H1 (cell line): ENCODE measurements around the gene MED31. TPM values are rescaled to one million over a fixed set of nuclear protein-coding genes. Genes with fewer than 3 reads are reported as not detected.

Experiments
- CTCF ChIA-PET: fragments of 300-600 bp; sonication (Branson Sonifier 250); formaldehyde crosslinking; loops from one replicate; lab custom pipeline; 2021; ENCODE audit not compliant: partially characterized antibody; lab: Charles Lee
- POLR2A ChIA-PET: fragments of 300-600 bp; sonication (Branson Sonifier 250); formaldehyde crosslinking; loops from one replicate; lab custom pipeline; 2021; ENCODE audit warnings: inconsistent platforms; ENCODE audit not compliant: partially characterized antibody; lab: Charles Lee
- DNase-seq, 2 experiments: peaks; one replicate each; pipeline versions ENCODE4 v3.0.0 to v3.0.0-alpha.2; 2010 to 2022; ENCODE audit warnings: low spot score in 2 of 2, low read depth in 1 of 2, mixed read lengths in 1 of 2
- FAIRE-seq: peaks from 2 replicates; lab custom pipeline; 2011; peaks lifted over from hg19 to GRCh38; lab: Jason Lieb, UNC
- H2AFZ ChIP-seq: 2 replicates; pipeline ENCODE4 v1.8.1; 2012; ENCODE audit warnings: low read length, inconsistent platforms
- H2AK5ac ChIP-seq: 2 replicates; pipeline ENCODE4 v1.6.1; 2013; ENCODE audit warnings: low read depth, low read length
- H2BK120ac ChIP-seq: replicated peaks from 2 replicates; pipeline ENCODE3; 2013; ENCODE audit warnings: low read depth, low read length, inconsistent platforms
- H2BK12ac ChIP-seq: 2 replicates; pipeline ENCODE4 v1.6.1; 2013; ENCODE audit warnings: low read depth, low read length
- H2BK15ac ChIP-seq: 2 replicates; pipeline ENCODE4 v1.6.1; 2013; ENCODE audit warnings: low read length
- H2BK20ac ChIP-seq: 2 replicates; pipeline ENCODE4 v1.6.1; 2013; ENCODE audit warnings: low read length
- H2BK5ac ChIP-seq: 2 replicates; pipeline ENCODE4 v1.6.1; 2013; ENCODE audit warnings: low read depth, low read length
- H3K14ac ChIP-seq: 2 replicates; pipeline ENCODE4 v1.6.1; 2013; ENCODE audit warnings: inconsistent platforms; ENCODE audit not compliant: insufficient read length
- H3K18ac ChIP-seq: 2 replicates; pipeline ENCODE4 v1.6.1; 2013; ENCODE audit warnings: low read length; ENCODE audit errors: extremely low read depth
- H3K23ac ChIP-seq: 2 replicates; pipeline ENCODE4 v1.6.1; 2013; ENCODE audit warnings: inconsistent platforms; ENCODE audit not compliant: insufficient read length
- H3K23me2 ChIP-seq: 2 replicates; pipeline ENCODE4 v1.6.1; 2013; ENCODE audit warnings: low read depth, low read length
- H3K27ac ChIP-seq: 2 replicates; pipeline ENCODE4 v1.6.1; 2011; ENCODE audit warnings: low read depth, low read length, inconsistent platforms
- H3K27me3 ChIP-seq, 4 experiments: replicated peaks in 1 of 4; 1 replicate in 1 of 4; 2 replicates in 3 of 4; pipeline versions ENCODE4 v1.6.1 to v1.8.1; 2011 to 2013; ENCODE audit warnings: low read length in 3 of 4, mild to moderate bottlenecking in 3 of 4, inconsistent platforms in 2 of 4, mixed read lengths in 2 of 4, moderate library complexity in 1 of 4; ENCODE audit not compliant: control insufficient read depth in 3 of 4, insufficient read depth in 3 of 4; ENCODE audit errors: extremely low read depth in 1 of 4
- H3K36me3 ChIP-seq, 4 experiments: 2 replicates each; pipeline versions ENCODE4 v1.6.1 to v1.8.1; 2011 to 2013; ENCODE audit warnings: mild to moderate bottlenecking in 4 of 4, low read length in 3 of 4, moderate library complexity in 2 of 4, control low read depth in 1 of 4, inconsistent platforms in 1 of 4; ENCODE audit not compliant: insufficient read depth in 4 of 4, control insufficient read depth in 2 of 4
- H3K4ac ChIP-seq: replicated peaks from 2 replicates; pipeline ENCODE3; 2013; ENCODE audit warnings: low read length, low read depth, mixed read lengths, inconsistent platforms; ENCODE audit not compliant: insufficient read length
- H3K4me1 ChIP-seq, 4 experiments: replicated peaks in 1 of 4; 1 replicate in 1 of 4; 2 replicates in 3 of 4; pipeline versions ENCODE4 v1.6.1 to v1.8.1; 2011 to 2013; ENCODE audit warnings: low read length in 3 of 4, inconsistent platforms in 2 of 4, mixed read lengths in 1 of 4; ENCODE audit not compliant: insufficient read depth in 4 of 4, control insufficient read depth in 3 of 4
- H3K4me2 ChIP-seq, 2 experiments: 2 replicates each; pipeline versions ENCODE4 v1.6.1 to v1.8.1; 2011 to 2013; ENCODE audit warnings: low read depth in 2 of 2, low read length in 2 of 2, control low read depth in 1 of 2, inconsistent platforms in 1 of 2, mild to moderate bottlenecking in 1 of 2; ENCODE audit not compliant: insufficient read depth in 1 of 2
- H3K4me3 ChIP-seq, 4 experiments: fragments of 200-600, 300-600 bp in 1 of 4; sonication (generic), shearing (Covaris generic), sonication (Bioruptor Twin) in 1 of 4; 2 replicates each; pipeline versions ENCODE4 v1.5.1 to v1.8.1; 2011 to 2016; ENCODE audit warnings: low read length in 4 of 4, low read depth in 3 of 4, control low read depth in 2 of 4, inconsistent platforms in 2 of 4, mild to moderate bottlenecking in 2 of 4, mixed read lengths in 1 of 4, moderate library complexity in 1 of 4; ENCODE audit not compliant: insufficient read depth in 2 of 4; ENCODE audit errors: extremely low read depth in 1 of 4
- H3K56ac ChIP-seq: replicated peaks from 2 replicates; pipeline ENCODE3; 2013; ENCODE audit warnings: low read depth, mild to moderate bottlenecking, mixed read lengths, low read length, inconsistent platforms; ENCODE audit not compliant: insufficient read length
- H3K79me1 ChIP-seq: 2 replicates; pipeline ENCODE4 v1.6.1; 2013; ENCODE audit warnings: low read depth, low read length, control low read depth
- H3K79me2 ChIP-seq, 2 experiments: 2 replicates each; pipeline versions ENCODE4 v1.6.1 to v1.8.1; 2012 to 2013; ENCODE audit warnings: low read length in 2 of 2, mild to moderate bottlenecking in 2 of 2, inconsistent platforms in 1 of 2; ENCODE audit not compliant: insufficient read depth in 2 of 2, control insufficient read depth in 1 of 2
- H3K9ac ChIP-seq, 4 experiments: replicated peaks in 1 of 4; 1 replicate in 1 of 4; 2 replicates in 3 of 4; pipeline versions ENCODE4 v1.6.1 to v1.8.1; 2011 to 2013; ENCODE audit warnings: low read depth in 3 of 4, low read length in 3 of 4, control low read depth in 2 of 4, mild to moderate bottlenecking in 2 of 4, moderate library complexity in 2 of 4, inconsistent platforms in 1 of 4; ENCODE audit errors: extremely low read depth in 1 of 4
- H3K9me3 ChIP-seq, 2 experiments: 2 replicates each; pipeline versions ENCODE4 v1.6.1 to v1.8.1; 2012 to 2013; ENCODE audit warnings: mild to moderate bottlenecking in 2 of 2, moderate library complexity in 2 of 2, control low read depth in 1 of 2, inconsistent platforms in 1 of 2, low read depth in 1 of 2, low read length in 1 of 2, mixed read lengths in 1 of 2; ENCODE audit not compliant: insufficient read depth in 2 of 2
- H4K20me1 ChIP-seq, 2 experiments: replicated peaks in 1 of 2; 2 replicates each; pipeline versions ENCODE3 to v1.8.1; 2011 to 2013; ENCODE audit warnings: inconsistent platforms in 2 of 2, low read length in 2 of 2, mild to moderate bottlenecking in 1 of 2; ENCODE audit not compliant: insufficient read depth in 2 of 2, control insufficient read depth in 1 of 2
- H4K5ac ChIP-seq: 2 replicates; pipeline ENCODE4 v1.6.1; 2013; ENCODE audit warnings: low read length, low read depth, mixed read lengths, inconsistent platforms; ENCODE audit not compliant: insufficient read length
- H4K8ac ChIP-seq: 2 replicates; pipeline ENCODE4 v1.8.0; 2013; ENCODE audit warnings: mild to moderate bottlenecking, moderate library complexity, low read length, inconsistent platforms; ENCODE audit not compliant: insufficient read depth; ENCODE audit errors: extremely low read depth
- H4K91ac ChIP-seq: replicated peaks from 2 replicates; pipeline ENCODE3; 2013; ENCODE audit warnings: low read length, mixed read lengths, inconsistent platforms; ENCODE audit not compliant: insufficient read length
- BCL11A ChIP-seq, 2 experiments: IDR thresholded peaks; one replicate each; pipeline ENCODE4 v1.6.1; 2011; ENCODE audit warnings: low read depth in 2 of 2, low read length in 2 of 2, mild to moderate bottlenecking in 2 of 2
- CBX8 ChIP-seq: fragments of 300-800, 300-1000 bp; sonication (generic); IDR thresholded peaks from 2 replicates; pipeline ENCODE4 v1.7.1; 2016; ENCODE audit warnings: low read depth, low read length, borderline replicate concordance
- EGR1 ChIP-seq: IDR thresholded peaks from 2 replicates; pipeline ENCODE4 v1.6.1; 2011; ENCODE audit warnings: low read depth, low read length, borderline replicate concordance
- EP300 ChIP-seq, 2 experiments: IDR thresholded peaks; 1 replicate in 1 of 2; 2 replicates in 1 of 2; pipeline ENCODE4 v1.6.1; 2011 to 2012; ENCODE audit warnings: low read depth in 2 of 2, low read length in 2 of 2, mild to moderate bottlenecking in 2 of 2, borderline replicate concordance in 1 of 2, inconsistent platforms in 1 of 2, moderate library complexity in 1 of 2
- EZH2 ChIP-seq: fragments of 200-600 bp; sonication (generic); IDR thresholded peaks from 2 replicates; pipeline ENCODE4 v1.7.1; 2012; ENCODE audit warnings: low read depth, mild to moderate bottlenecking, moderate library complexity, low read length, inconsistent platforms; ENCODE audit not compliant: severe bottlenecking
- NANOG ChIP-seq: IDR thresholded peaks from 2 replicates; pipeline ENCODE4 v1.6.1; 2011; ENCODE audit warnings: low read length, low read depth, mild to moderate bottlenecking, inconsistent platforms; ENCODE audit not compliant: insufficient read depth, poor library complexity, severe bottlenecking
- POLR2AphosphoS5 ChIP-seq: IDR thresholded peaks from 2 replicates; pipeline ENCODE4 v1.6.1; 2011; ENCODE audit warnings: low read depth, low read length
- SIX5 ChIP-seq: IDR thresholded peaks from 2 replicates; pipeline ENCODE4 v1.6.1; 2011; ENCODE audit warnings: mild to moderate bottlenecking, low read depth, low read length
- TCF12 ChIP-seq: IDR thresholded peaks from 2 replicates; pipeline ENCODE4 v1.6.1; 2011; ENCODE audit warnings: low read depth, mild to moderate bottlenecking, low read length
- USF2 ChIP-seq: IDR thresholded peaks from 2 replicates; pipeline ENCODE4 v1.6.1; 2011; ENCODE audit warnings: low read length, improper control_type of control experiment
- WGBS, 2 experiments: shearing (Covaris generic) in 1 of 2; methylation state at CpG; one replicate each; pipeline versions ENCODE4 v1.1.6 to v1.1.7; 2013 to 2015; ENCODE audit warnings: low lambda C conversion rate in 2 of 2, mixed read lengths in 2 of 2, inconsistent platforms in 1 of 2, low coverage in 1 of 2, missing lambda C conversion rate in 1 of 2; ENCODE audit not compliant: insufficient replicate concordance in 2 of 2, insufficient coverage in 1 of 2, insufficient read length in 1 of 2; ENCODE audit errors: extremely low coverage in 1 of 2, missing lambda C conversion rate in 1 of 2; 5-methylcytosine and 5-hydroxymethylcytosine counted together
- polyA plus RNA-seq, 7 experiments: library from polyadenylated mRNA; depleted of rRNA in 3 of 7; stranded (reverse) in 5 of 7; unstranded in 2 of 7; fragments of >200 nt in 5 of 7; fragments of 200-250 nt in 2 of 7; gene quantifications; 1 replicate in 5 of 7; 2 replicates in 1 of 7; 4 replicates in 1 of 7; pipeline versions ENCODE4 v1.2.1 to v1.2.3, GENCODE V29; 2011 to 2013; ENCODE audit warnings: missing spikeins in 2 of 7, mixed read lengths in 2 of 7
- total RNA-seq: library from RNA; stranded (reverse); fragmentation: NEBNext Ultra II Directional; extraction: Animal tissue kit (Norgen Biotek cat#: 25700); gene quantifications from 2 replicates; pipeline ENCODE4 v1.2.1, GENCODE V29; 2021
- TF ChIP-seq, protein P1 (sequence below): IDR thresholded peaks from 2 replicates; pipeline ENCODE4 v1.6.1; 2012; ENCODE audit warnings: low read length, inconsistent platforms

MED31 gene
- total and polyA plus RNA-seq, 2 of the 8 experiments (the other 6 are each of a cell fraction or from before 2014, with no cell fraction given), result 4.6 to 12.3 TPM

DNA sequence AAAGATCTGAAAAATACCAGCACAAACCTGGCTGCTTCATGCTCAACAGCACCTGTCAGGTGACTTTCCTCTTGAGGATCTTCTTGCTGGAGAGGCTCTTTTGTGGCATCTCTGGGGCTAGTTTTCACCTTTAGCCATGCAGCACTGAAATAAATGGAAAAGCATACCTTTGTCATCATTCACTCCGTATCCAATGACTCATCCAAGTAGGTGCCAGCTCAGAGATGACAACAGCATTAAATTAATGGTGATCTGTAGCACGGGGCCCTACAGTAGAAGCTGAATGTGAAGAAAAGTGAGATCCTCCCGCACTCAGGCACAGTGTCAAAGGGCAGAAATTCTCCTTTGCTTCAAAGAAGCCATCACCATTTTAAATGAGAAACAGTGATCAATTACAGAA is 43.1 kb downstream of the MED31 start:
- Histone ChIP-seq H3K4me2 (no peak overlapping the region), H4K91ac (no peak overlapping the region), H2BK20ac (no peak overlapping the region), H3K14ac (no peak overlapping the region), H3K56ac (no peak overlapping the region), H2AK5ac (no peak overlapping the region), H3K27me3 (no peaks in the 10 kb centered on the region), H3K9ac (no peak overlapping the region), H3K18ac (no peak overlapping the region), H3K4me1 (no peaks in the 10 kb centered on the region), H2BK5ac (no peak overlapping the region), H3K36me3 (peaks cover 17 to 49% (median 41%) of the 10 kb centered on the region in 4 experiments; a peak in 7 of 8 replicates), H2AFZ (no peak overlapping the region), H4K8ac (no peak overlapping the region), H3K79me2 (no peaks in the 10 kb centered on the region), H3K9me3 (no peaks in the 10 kb centered on the region), H4K20me1 (peaks cover 0 to 4% of the 10 kb centered on the region in 2 experiments), H4K5ac (no peak overlapping the region), H3K23me2 (no peaks in the 10 kb centered on the region; the same call in 1 of the 2 replicates), H2BK120ac (no peak overlapping the region), H3K79me1 (no peaks in the 10 kb centered on the region), H2BK15ac (no peak overlapping the region), H3K23ac (no peak overlapping the region), H2BK12ac (no peak overlapping the region), H3K27ac (no peak overlapping the region), H3K4ac (no peak overlapping the region), H3K4me3 (no peak overlapping the region)
- CTCF ChIA-PET, result interaction anchor here (0.6 to 1.4 kb wide), 3 partner anchors 14 to 135 kb away, joined by 3 to 5 read pairs (median 3); no protein-coding TSS in a partner anchor
- POLR2A ChIA-PET, result interaction anchor here (1.0 kb wide), 1 partner anchor 12 kb away, joined by 4 read pairs; no protein-coding TSS in a partner anchor
- DNase-seq (no peak), FAIRE-seq (no peak)
- WGBS, 2 experiments, result 95% methylated on average over 3 of the region's 3 CpGs; no CpG with 5 or more reads in 1 of the 2 experiments
- no peak for TF ChIP-seq POLR2AphosphoS5
- no peak for TF ChIP-seq NANOG
- no peak for TF ChIP-seq SIX5
- no peak for TF ChIP-seq CBX8
- TF ChIP-seq TCF12, result no peak
- no peak for TF ChIP-seq EZH2
- TF ChIP-seq EGR1, result no peak
- TF ChIP-seq BCL11A (IDR thresholded peaks at IDR 0.05; ENCODE audit: low read depth in 2 of 2, low read length in 2 of 2), result no peak
- TF ChIP-seq, protein P1, sequence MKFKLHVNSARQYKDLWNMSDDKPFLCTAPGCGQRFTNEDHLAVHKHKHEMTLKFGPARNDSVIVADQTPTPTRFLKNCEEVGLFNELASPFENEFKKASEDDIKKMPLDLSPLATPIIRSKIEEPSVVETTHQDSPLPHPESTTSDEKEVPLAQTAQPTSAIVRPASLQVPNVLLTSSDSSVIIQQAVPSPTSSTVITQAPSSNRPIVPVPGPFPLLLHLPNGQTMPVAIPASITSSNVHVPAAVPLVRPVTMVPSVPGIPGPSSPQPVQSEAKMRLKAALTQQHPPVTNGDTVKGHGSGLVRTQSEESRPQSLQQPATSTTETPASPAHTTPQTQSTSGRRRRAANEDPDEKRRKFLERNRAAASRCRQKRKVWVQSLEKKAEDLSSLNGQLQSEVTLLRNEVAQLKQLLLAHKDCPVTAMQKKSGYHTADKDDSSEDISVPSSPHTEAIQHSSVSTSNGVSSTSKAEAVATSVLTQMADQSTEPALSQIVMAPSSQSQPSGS, result no peak
- no peak for TF ChIP-seq EP300 (IDR thresholded peaks at IDR 0.05; ENCODE audit: borderline replicate concordance in 1 of 2, low read depth in 2 of 2, low read length in 2 of 2)
- no peak for TF ChIP-seq USF2
